HEK293T (cell line): ENCODE data around the gene LTA4H.

Source experiments
- CTCF ChIA-PET: fragments of 350-600 bp; formaldehyde crosslinking; extraction: SDS; loops from one replicate; lab custom pipeline; 2021; ENCODE audit warnings: antibody characterized with exemption, inconsistent platforms; lab: Yijun Ruan, JAX
- POLR2A ChIA-PET: fragments of 350-600 bp; formaldehyde crosslinking; extraction: SDS; loops from one replicate; lab custom pipeline; 2020; ENCODE audit warnings: antibody characterized with exemption, inconsistent platforms; lab: Yijun Ruan, JAX
- DNase-seq: peaks from one replicate; pipeline ENCODE4 v3.0.0; 2012; ENCODE audit warnings: mixed read lengths; ENCODE audit errors: extremely low spot score
- ARNT ChIP-seq: fragments of 450-650 bp; IDR thresholded peaks from 2 replicates; pipeline ENCODE4 v1.6.1; 2017; ENCODE audit warnings: mild to moderate bottlenecking
- BHLHE40 ChIP-seq: fragments of 450-650 bp; IDR thresholded peaks from 2 replicates; pipeline ENCODE4 v1.6.1; 2016; ENCODE audit warnings: mild to moderate bottlenecking, moderate library complexity, borderline replicate concordance
- CTBP1 ChIP-seq: fragments of 450-650 bp; IDR thresholded peaks from 2 replicates; pipeline ENCODE4 v1.6.1; 2016; ENCODE audit warnings: borderline replicate concordance
- ELF4 ChIP-seq: fragments of 450-650 bp; IDR thresholded peaks from 2 replicates; pipeline ENCODE4 v1.6.1; 2017; ENCODE audit warnings: antibody characterized with exemption
- FOXA1 ChIP-seq: fragments of 450-650 bp; IDR thresholded peaks from 2 replicates; pipeline ENCODE4 v1.6.1; 2016; ENCODE audit warnings: mild to moderate bottlenecking
- FOXK2 ChIP-seq: fragments of 450-650 bp; IDR thresholded peaks from 2 replicates; pipeline ENCODE4 v1.6.1; 2016; ENCODE audit warnings: mild to moderate bottlenecking
- FOXM1 ChIP-seq: fragments of 450-650 bp; IDR thresholded peaks from 2 replicates; pipeline ENCODE4 v1.6.1; 2017; ENCODE audit warnings: mild to moderate bottlenecking, borderline replicate concordance
- HDGF ChIP-seq: fragments of 450-650 bp; IDR thresholded peaks from 2 replicates; pipeline ENCODE4 v1.6.1; 2017; ENCODE audit warnings: antibody characterized with exemption, borderline replicate concordance
- L3MBTL2 ChIP-seq: fragments of 450-650 bp; conservative IDR thresholded peaks from 2 replicates; pipeline ENCODE4 v1.6.1; 2016; ENCODE audit warnings: mild to moderate bottlenecking
- LEF1 ChIP-seq: fragments of 450-650 bp; IDR thresholded peaks from 2 replicates; pipeline ENCODE4 v1.6.1; 2017; ENCODE audit warnings: mild to moderate bottlenecking, borderline replicate concordance
- NFRKB ChIP-seq: fragments of 450-650 bp; IDR thresholded peaks from 2 replicates; pipeline ENCODE4 v1.6.1; 2016; ENCODE audit warnings: mild to moderate bottlenecking, moderate library complexity
- SP1 ChIP-seq: fragments of 450-650 bp; IDR thresholded peaks from 2 replicates; pipeline ENCODE4 v1.6.1; 2017
- SUZ12 ChIP-seq: fragments of 450-650 bp; IDR thresholded peaks from 2 replicates; pipeline ENCODE4 v1.6.1; 2016; ENCODE audit warnings: mild to moderate bottlenecking
- TARDBP ChIP-seq: fragments of 450-650 bp; IDR thresholded peaks from 2 replicates; pipeline ENCODE4 v1.6.1; 2016
- ZNF384 ChIP-seq: fragments of 450-650 bp; IDR thresholded peaks from 2 replicates; pipeline ENCODE4 v1.6.1; 2016
- TF ChIP-seq, protein P1 (sequence below): fragments of 450-650 bp; IDR thresholded peaks from 2 replicates; pipeline ENCODE4 v1.6.1; 2016

LTA4H gene

DNA sequence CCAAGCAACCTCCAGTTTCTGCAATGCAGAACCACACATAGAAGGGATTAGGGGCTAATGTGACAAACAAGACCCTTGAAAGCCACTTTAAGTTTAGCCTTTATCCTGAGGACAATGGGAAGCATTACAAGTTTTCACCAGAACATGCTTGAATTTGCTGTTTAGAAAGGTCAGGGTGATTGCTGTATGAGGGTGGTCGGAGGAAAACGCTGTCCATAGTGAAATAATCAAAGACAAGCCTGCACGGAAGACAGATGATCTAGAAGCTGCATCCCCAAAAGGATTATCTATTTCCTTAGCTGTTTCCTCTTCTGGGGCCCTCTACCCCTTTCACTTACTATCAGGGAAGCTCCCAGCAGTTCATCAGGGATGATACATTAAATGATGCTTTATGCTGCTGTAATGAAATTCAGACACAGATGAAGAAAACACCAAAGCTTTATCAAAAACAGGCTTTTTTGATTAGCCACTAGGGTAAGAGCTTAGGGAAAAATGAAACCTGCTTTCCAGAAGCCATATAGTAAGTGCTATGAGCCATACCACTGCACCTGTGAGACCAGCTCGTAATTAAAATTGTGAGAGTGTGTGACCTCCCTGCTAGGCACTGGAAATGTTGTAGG is 45.8 kb downstream of the LTA4H start:
- CTCF ChIA-PET = interaction anchor here (1.0 to 1.5 kb wide), 2 partner anchors 9 to 72 kb away, joined by 3 read pairs; no protein-coding TSS in a partner anchor

DNA sequence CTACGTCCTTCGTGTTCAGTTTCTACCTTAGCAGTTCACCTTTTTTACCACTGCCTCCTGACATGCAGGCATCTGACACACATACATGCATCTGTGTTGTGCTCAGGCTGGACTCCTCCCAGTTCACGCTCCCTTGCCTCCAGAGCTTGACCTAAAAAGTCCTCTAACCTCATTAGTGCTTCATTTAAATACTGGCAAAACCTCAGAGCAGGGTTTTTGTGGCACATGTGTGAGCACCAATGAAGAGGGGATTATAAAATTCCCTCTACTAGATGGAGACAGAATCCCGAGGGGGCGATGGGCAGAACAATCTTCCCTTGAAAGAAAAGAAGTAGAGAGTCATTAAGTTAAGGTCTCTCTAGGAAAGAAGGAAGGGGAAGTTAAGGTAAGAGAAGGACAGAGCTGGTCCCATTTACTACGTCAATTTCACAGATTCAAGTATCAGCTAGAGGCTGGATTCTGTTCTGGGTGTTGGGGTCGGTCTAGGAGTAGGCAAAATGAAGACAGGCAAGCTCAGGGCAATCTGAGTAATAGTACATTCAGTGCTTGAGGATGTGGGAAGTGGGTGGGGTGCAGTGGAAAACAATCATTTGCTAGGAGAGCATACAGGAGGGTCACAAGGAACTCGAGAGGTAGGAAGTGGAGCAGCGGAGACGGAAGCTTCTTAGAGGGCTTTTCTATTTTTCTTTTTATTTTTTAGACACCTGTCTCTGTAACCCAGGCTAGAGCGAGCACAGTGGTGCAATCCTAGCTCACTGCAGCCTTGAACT is 46.7 kb downstream of the LTA4H start:
- no peak for DNase-seq
- TF ChIP-seq HDGF = no peak
- no peak for TF ChIP-seq NFRKB
- TF ChIP-seq FOXK2 = no peak
- no peak for TF ChIP-seq SUZ12
- no peak for TF ChIP-seq TARDBP
- no peak for TF ChIP-seq BHLHE40
- no peak for TF ChIP-seq CTBP1
- no peak for TF ChIP-seq FOXM1
- no peak for TF ChIP-seq ARNT
- TF ChIP-seq ZNF384 = no peak
- ChIA-PET CTCF (interaction anchor here (1.0 to 1.5 kb wide), 2 partner anchors 9 to 71 kb away, joined by 3 read pairs; no protein-coding TSS in a partner anchor), POLR2A (no interaction called here)

More for the DNA sequence above, 45.8 kb downstream of the LTA4H start:
- TF ChIP-seq FOXK2 = no peak
- TF ChIP-seq HDGF = no peak
- TF ChIP-seq FOXM1 = no peak
- no peak for TF ChIP-seq ARNT
- no peak for TF ChIP-seq L3MBTL2
- TF ChIP-seq FOXA1 = no peak
- no peak for TF ChIP-seq BHLHE40
- TF ChIP-seq, protein P1, sequence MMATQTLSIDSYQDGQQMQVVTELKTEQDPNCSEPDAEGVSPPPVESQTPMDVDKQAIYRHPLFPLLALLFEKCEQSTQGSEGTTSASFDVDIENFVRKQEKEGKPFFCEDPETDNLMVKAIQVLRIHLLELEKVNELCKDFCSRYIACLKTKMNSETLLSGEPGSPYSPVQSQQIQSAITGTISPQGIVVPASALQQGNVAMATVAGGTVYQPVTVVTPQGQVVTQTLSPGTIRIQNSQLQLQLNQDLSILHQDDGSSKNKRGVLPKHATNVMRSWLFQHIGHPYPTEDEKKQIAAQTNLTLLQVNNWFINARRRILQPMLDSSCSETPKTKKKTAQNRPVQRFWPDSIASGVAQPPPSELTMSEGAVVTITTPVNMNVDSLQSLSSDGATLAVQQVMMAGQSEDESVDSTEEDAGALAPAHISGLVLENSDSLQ = no peak
- TF ChIP-seq SUZ12 = no peak
- TF ChIP-seq ZNF384 = no peak
- no peak for TF ChIP-seq NFRKB
- TF ChIP-seq SP1 = no peak
- TF ChIP-seq ELF4 = no peak
- no peak for TF ChIP-seq LEF1
- no peak for TF ChIP-seq CTBP1
- no peak for TF ChIP-seq TARDBP
- DNase-seq = no peak
- POLR2A ChIA-PET = no interaction called here

DNA sequence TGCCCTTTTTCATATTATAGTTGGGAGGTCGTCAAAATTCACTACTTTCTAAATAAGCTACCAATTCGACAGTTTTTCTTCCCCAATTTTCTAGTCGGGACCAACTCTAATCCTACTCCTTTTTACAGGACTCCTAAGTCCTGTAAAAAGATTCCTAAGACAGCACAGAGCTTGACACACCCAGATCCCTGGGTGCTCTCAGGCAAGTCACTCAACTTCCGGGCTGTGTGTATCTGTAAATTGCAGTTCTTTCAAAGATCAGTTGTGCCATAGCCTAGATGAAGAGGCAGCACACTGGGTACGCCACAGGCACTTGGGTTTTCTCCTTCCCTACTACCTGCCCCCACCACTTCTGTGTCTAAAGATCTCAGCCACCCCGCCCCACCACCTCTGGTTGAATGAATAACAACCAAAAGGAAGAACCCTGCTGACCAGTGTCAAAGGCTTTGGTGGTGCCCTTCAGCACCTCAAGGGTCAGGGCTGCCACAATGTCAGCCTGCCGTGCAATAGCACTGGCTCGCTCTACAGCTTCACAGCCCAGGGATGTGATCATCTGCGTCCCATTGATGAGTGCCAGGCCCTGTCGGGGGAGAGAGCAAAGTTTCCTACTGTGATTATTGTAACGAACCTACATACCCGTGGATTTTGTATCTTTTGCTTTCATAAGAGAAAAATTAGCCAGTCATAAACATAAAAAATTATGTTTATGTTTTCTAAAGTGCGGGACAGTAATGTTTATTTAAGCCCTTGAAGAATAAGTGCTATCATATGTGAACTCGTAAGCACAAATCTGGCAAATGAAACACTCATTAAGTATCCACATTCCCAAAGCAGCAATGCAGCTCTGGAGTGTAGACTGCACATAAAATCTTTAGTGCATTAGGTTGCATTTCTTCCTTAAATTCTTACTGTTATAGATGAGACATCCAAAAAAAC is 48.5 kb downstream of the LTA4H start:
- POLR2A ChIA-PET = no interaction called here
- CTCF ChIA-PET = no interaction called here
- no peak for DNase-seq
- no peak for TF ChIP-seq LEF1
- no peak for TF ChIP-seq ELF4
- no peak for TF ChIP-seq FOXA1
- no peak for TF ChIP-seq SUZ12
- TF ChIP-seq, protein P1 = no peak

DNA sequence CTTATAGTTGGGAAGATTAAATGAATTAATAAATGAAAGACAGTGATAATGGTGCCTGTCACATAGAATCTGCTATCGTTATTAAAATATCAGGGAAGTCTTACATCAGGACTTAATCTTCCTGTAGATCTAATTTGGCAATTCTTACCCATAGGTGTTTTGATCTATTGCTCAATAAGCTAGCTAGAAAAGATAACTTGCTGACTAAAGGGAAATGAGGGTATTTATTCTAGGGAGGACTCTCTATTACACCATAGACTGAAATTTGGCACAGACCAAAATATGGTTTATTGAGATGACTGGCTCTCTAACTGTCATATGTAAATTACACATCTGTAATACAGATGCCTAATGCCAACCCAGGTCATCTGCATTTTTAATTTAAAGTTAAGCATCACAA is 50.7 kb downstream of the LTA4H start:
- ChIA-PET CTCF (no interaction called here), POLR2A (no interaction called here)
- TF ChIP-seq L3MBTL2 = no peak
- TF ChIP-seq CTBP1 = no peak
- TF ChIP-seq FOXA1 = no peak
- TF ChIP-seq, protein P1 = no peak
- TF ChIP-seq FOXK2 = no peak
- TF ChIP-seq FOXM1 = no peak
- TF ChIP-seq BHLHE40 = no peak
- no peak for TF ChIP-seq ZNF384
- DNase-seq = no peak

DNA sequence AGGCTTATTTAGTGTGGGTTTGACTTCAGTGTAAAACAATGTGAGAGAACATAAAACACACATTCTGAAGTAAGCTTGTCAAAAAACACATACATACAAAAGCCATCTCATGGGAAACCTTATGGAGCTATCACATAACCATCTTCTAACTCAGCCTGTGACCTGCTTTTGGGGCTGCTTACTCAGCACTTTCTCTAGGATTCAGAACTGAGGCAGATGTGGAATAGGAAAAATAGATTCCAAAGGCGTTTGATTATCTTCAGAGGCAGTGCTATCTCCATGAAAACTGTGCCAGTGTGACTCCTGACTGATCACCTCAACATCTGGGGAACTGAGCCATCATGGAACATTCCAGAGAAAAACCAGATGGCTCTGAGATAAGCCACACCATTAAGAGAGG is 52.8 kb downstream of the LTA4H start:
- TF ChIP-seq BHLHE40 (no peak), FOXK2 (no peak), ELF4 (no peak), CTBP1 (no peak), SP1 (no peak), L3MBTL2 (no peak), FOXM1 (no peak), SUZ12 (no peak), LEF1 (no peak), FOXA1 (no peak), NFRKB (no peak), ZNF384 (no peak), TARDBP (no peak), ARNT (no peak), HDGF (no peak)
- TF ChIP-seq, protein P1 = no peak
- no peak for DNase-seq
- ChIA-PET CTCF (no interaction called here), POLR2A (no interaction called here)
